ENCODE results near the gene RAB28.

RAB28 gene

GRCh38 chr4:13368217-13368616, 115.9 kb downstream of the RAB28 start:
- no peak for DNase-seq (ENCODE audit: low read depth)

DNA sequence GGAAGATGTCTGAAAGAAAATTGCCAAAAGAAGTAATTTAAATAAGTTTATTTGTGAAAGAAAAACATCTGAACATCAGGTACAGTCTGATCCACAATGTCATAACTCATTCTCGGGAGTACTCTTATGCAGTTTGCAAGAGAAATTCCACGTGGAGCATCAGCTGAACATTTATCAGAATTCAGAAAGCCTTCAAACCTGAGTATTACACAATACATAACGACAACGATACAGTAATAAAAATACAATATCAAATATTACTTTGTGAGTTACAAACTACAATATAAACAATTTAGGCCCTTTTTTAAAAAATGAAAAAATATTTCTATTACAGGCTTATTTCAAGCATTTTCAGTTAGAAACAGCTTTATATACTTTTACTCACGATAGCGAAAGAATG, 116.4 kb downstream of the RAB28 start:
- DNase-seq (ENCODE audit: low read depth): no peak

DNA sequence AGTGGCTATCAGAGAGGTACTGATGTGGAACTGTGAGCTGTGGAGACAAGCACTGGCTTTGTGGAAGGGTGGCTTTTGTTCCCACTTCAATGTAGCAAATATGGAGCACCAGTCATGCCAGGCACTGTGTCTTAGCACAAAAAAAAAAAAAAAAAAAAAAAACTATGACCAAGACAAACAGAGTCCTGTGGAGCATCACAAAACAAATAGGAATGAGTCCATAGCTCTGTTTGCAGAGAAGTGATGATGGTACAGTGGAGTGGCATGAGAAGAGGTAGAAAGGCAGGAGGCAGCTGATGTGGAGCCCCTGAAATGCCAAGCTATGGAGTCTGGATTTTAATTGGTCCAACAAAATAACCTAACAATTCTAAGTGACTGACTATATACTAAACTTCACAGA, 116.9 kb downstream of the RAB28 start:
- DNase-seq (ENCODE audit: low read depth): no peak

GRCh38 chr4:13365195-13365594, 118.9 kb downstream of the RAB28 start:
- no peak for DNase-seq (ENCODE audit: low read depth)

DNA sequence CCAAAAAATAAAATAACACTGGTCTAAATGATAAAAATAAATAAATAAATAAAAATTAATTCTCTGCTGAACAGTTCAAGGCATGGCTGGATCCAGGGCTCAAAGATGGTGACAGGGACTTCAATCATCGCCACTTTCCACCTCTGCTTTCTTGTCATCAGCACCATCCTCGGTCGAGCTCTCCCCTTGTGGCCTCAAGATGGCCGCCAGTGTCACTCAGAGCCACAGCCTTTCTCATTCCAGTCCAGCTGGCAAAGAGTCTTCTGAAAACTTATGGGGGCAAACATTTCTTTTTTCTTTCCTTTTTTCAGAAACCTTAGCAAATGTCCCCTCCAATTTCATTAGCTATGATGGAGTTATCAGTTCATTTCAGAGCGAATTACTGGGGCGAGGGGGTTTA, 119.5 kb downstream of the RAB28 start:
- DNase-seq (ENCODE audit: low read depth): no peak

- DNase-seq (ENCODE audit: low read depth): no peak
Measured at GRCh38 chr4:13364172-13364571, 120.0 kb downstream of the RAB28 start.

DNA sequence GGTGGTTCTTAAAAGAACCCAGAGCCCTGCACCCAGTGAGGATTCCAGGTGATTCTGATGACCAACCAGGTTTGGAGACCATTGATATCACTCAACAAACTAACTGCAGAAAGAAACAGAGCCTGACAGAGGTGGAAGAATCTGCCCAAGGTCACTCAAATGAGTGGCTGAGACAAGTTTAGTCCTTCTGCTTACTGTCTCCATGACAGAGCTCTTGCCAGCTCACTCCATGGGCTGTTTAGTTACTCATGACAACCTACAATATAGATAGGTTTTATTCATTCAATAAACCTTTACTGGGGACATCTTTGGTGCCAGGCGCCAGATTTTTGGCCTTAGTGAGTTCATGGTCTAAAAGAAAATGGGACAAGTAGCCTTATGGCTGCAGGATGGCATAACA, 124.3 kb downstream of the RAB28 start:
- DNase-seq (ENCODE audit: low read depth): no peak

DNA sequence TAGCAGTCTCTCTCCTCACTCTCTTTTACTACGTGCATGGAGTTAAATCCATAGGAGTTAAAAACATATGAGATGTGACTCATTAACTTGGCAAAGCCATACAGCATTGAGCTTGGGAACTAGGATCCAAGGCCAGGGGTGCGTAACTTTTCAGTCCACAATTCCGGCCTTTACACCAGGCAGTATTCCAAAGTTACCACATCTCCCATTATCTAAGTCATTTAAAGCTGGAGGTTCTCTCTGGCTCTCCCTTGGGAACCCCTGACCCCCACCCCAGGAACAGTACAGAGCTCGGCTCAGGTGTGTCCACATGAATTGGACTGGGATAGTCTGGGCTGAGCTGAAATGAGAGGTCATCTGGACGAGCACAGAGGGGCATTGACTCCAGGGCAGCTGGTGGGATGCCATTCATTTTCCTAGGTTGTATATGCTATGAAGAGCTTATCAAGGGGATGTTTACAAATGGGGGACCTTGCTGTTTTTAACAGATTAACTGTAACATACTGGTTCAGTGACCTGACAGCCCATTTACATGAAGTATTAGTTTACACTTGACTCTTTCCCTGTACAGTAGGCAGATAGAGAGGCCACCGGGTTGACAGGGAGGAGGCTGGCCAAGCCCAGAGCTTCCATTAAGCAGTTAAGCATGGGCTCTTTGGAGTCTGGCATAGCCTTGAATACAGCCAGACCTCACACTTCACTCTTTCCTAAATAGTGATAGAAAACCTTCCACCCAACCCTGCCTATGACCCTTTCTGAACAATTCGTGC, 128.8 kb downstream of the RAB28 start:
- no peak for DNase-seq (ENCODE audit: low read depth)

DNA sequence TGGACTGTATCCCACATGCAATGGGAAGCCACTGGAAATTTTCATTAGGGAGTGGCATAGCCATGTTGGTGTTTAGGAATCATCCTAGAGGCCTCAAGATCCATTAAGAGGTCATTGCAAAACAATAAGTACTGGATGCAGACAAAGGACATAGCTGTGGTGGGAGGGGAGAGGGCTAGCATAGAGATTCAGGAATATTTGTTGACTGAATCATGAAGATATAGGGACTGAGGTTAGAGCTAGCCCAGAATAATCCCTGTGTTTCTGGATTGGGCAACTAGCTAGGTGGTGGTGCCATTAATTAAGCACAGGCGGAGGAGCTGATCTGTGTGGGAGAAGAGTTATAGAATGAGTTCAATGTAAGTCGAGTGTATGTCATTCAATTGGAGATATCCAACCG, 135.0 kb downstream of the RAB28 start:
- no peak for DNase-seq (ENCODE audit: low read depth)

DNA sequence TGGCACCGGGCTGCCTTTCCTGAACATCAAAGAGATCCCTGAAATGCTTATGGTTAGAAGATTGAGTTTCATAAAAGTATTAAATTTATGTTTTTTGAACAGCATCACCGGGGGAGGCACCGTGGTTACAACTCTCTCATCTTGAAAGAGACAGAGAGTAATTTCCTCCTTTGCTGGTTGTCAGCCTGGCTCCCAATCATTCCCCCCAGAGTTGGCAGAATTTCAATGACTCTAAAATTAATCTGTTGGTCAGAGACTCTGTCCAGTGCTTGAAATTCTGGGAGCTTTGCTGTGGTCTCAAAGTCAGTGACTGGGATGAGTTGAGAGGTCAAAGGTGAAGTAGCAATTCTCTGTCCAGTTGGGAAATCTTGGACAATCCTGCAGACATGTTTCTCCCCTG, 135.9 kb downstream of the RAB28 start:
- no peak for DNase-seq (ENCODE audit: low read depth)

GRCh38 chr4:13347517-13348125, 136.5 kb downstream of the RAB28 start:
- no peak for DNase-seq (ENCODE audit: low read depth)

- no peak for DNase-seq (ENCODE audit: low read depth)
Measured at GRCh38 chr4:13344216-13344615, 139.9 kb downstream of the RAB28 start.

GRCh38 chr4:13340672-13341071, 143.5 kb downstream of the RAB28 start:
- no peak for DNase-seq (ENCODE audit: low read depth)

DNA sequence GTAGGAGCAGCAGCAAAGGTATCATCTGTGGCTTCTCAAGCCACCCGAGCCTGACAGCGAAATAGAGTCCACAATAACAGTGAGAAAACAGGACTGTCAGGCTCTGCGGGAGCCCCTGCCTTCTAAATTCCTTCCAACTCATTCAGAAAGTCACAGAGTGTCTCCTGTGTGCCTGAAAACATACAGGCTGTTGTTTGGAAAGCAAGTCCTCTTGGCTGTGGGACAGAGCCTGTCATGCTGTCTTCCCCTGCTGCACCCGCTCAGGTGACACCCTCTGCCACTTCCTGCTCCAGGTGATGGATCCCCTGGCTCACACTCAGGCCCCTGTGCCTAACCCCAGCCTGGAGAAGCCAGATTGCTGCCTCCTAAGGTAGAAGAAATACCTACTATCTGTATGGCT, 152.3 kb downstream of the RAB28 start:
- DNase-seq (ENCODE audit: low read depth): no peak

GRCh38 chr4:13329963-13330362, 154.2 kb downstream of the RAB28 start:
- no peak for DNase-seq (ENCODE audit: low read depth)

DNA sequence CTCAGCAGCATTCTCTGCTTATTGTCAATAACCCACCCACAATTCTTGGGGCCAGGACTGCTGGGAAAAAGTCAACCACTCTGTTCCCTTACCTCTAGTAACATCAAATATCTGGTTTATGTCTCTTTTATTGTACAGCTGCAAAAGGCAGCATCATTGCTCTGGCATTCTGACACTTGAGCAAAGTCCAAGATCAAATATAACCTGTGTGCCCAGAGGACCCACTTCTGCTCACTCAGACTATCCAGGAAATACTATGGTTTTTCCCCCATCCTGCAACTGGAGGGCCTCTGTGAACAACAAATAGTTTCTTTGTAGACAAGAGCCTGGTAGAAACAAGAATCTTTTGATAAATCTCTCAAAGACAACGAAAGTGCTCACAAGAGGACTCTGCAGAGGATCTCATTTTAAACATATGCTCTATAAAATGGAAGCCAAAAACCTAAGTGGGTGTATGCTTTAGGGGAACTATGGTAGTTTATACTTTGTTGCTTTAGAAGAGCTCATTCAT, 154.7 kb downstream of the RAB28 start:
- DNase-seq (ENCODE audit: low read depth): no peak

DNA sequence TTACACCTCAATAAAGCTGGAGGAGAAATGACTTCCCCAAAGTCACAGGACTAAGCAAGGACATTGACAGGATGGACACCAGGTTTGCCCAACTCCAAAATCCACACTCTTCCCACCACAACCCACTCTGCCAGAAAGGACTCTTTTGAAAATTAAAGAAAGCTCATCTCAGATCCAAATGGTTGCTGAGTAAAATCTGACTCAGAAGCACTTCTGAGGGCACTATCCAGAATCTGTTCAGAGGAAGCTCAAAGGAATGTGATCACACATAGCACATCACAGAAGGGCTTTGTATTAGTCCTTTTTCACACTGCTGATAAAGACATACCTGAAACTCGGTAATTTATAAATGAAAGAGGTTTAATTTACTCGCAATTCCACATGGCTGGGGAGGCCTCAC, 155.5 kb downstream of the RAB28 start:
- no peak for DNase-seq (ENCODE audit: low read depth)

DNA sequence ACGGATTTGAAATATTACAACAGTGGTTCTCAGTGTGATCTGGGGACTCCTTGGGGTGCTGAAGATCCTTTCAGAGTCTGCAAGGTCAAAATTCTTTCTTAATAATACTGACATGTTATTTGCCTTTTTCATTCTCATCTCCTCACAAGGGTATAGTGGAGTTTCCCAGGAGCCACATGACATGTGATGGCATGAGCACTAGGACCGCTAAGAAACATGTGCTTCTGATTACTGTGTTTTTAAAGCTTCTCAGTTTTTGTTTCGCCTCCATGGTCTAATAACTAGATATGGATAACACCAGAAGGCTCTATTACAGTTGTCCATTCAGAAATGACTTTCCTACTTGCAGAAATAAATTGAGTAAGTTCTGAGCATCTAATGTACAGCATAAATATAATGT, 156.1 kb downstream of the RAB28 start:
- no peak for DNase-seq (ENCODE audit: low read depth)

GRCh38 chr4:13325744-13326143, 158.4 kb downstream of the RAB28 start:
- DNase-seq (ENCODE audit: low read depth): no peak

- no peak for DNase-seq (ENCODE audit: low read depth)
Measured at GRCh38 chr4:13323921-13324320, 160.2 kb downstream of the RAB28 start.

DNA sequence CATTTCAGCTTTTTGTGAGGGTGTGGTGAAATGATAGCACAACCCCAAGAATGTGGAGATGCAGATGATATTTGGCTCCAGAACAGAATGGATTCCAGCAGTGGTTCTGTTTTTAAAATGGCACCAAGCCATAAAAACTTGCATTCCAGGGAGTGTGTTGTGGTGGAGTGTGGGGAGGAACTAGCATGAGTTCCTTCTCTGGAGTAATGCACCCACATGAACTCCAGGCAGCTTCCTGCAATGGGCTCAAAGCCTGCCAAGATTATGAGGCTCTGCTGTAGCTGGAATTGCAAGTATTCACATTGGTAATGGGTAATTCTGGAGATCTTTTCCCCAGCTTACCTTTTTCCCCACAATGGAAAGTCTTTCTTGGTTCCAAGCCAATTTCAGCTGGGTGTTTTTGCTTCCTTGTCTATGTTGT, 161.4 kb downstream of the RAB28 start:
- DNase-seq (ENCODE audit: low read depth): no peak

Measured in stimulated activated CD8-positive, alpha-beta memory T cell treated with anti-CD3 and anti-CD28 coated beads, Interleukin-7, amount 100 ng/mL, for 24 hours (primary cell).